B cell (primary cell): ENCODE data around the gene HOXB6. TPM values are rescaled to one million over a fixed set of nuclear protein-coding genes. Genes with fewer than 3 reads are reported as not detected.

Experiments
- ATAC-seq: fragments of 200-7000 bp; cut with Tn5 transposase; one replicate; pipeline ENCODE4 v1.10.0; 2021; ENCODE audit warnings: low read depth, mild to moderate bottlenecking, moderate number of reproducible peaks, moderate library complexity
- CTCF ChIA-PET: fragments of 350-600 bp; sonication (Branson Sonifier 250); formaldehyde crosslinking; loops from one replicate; lab custom pipeline; 2021; ENCODE audit warnings: antibody characterized with exemption, inconsistent platforms; lab: Charles Lee
- POLR2A ChIA-PET: fragments of 350-600 bp; sonication (Branson Sonifier 250); formaldehyde crosslinking; loops from one replicate; lab custom pipeline; 2021; ENCODE audit warnings: antibody characterized with exemption; lab: Charles Lee
- DNase-seq: peaks from one replicate; pipeline ENCODE4 v3.0.0; 2013
- H2AFZ ChIP-seq: 2 replicates; pipeline ENCODE4 v1.6.1; 2012; ENCODE audit warnings: mild to moderate bottlenecking, low read depth, low read length; ENCODE audit not compliant: insufficient read depth, poor library complexity, severe bottlenecking
- H3K27ac ChIP-seq, 2 donors: 1 replicate in 1 of 2; 2 replicates in 1 of 2; pipeline ENCODE4 v1.5.1; 2012 to 2013; ENCODE audit warnings: low read length in 2 of 2, mild to moderate bottlenecking in 2 of 2, moderate library complexity in 1 of 2
- H3K27me3 ChIP-seq, 4 experiments: fragments of 200-600 bp in 1 of 4; sonication (generic) in 1 of 4; replicated peaks in 1 of 4; 1 replicate in 2 of 4; 2 replicates in 2 of 4; pipeline versions ENCODE4 v1.6.1 to v1.7.0; 2013 to 2016; ENCODE audit warnings: low read length in 3 of 4, mild to moderate bottlenecking in 2 of 4, mixed read lengths in 1 of 4, moderate library complexity in 1 of 4; ENCODE audit not compliant: insufficient read depth in 4 of 4, control insufficient read depth in 3 of 4; ENCODE audit errors: control extremely low read depth in 1 of 4
- H3K36me3 ChIP-seq, 2 experiments: replicated peaks in 1 of 2; 1 replicate in 1 of 2; 2 replicates in 1 of 2; pipeline versions ENCODE4 v1.6.1 to v1.7.1; 2013; ENCODE audit warnings: low read length in 1 of 2; ENCODE audit not compliant: insufficient read depth in 2 of 2, control insufficient read depth in 1 of 2; ENCODE audit errors: control extremely low read depth in 1 of 2, extremely low read depth in 1 of 2
- H3K4me1 ChIP-seq, 2 donors: fragments of 200-600 bp in 1 of 2; sonication (generic) in 1 of 2; 1 replicate in 1 of 2; 2 replicates in 1 of 2; pipeline versions ENCODE4 v1.5.1 to v1.6.1; 2013 to 2017; ENCODE audit warnings: low read length in 2 of 2; ENCODE audit not compliant: control insufficient read depth in 2 of 2, insufficient read depth in 2 of 2
- H3K4me2 ChIP-seq: replicated peaks from 2 replicates; pipeline ENCODE3; 2012; ENCODE audit warnings: mild to moderate bottlenecking, low read depth, low read length; ENCODE audit not compliant: poor library complexity, severe bottlenecking
- H3K4me3 ChIP-seq, 5 experiments: fragments of 200-600 bp in 1 of 5; sonication (generic) in 1 of 5; 1 replicate in 3 of 5; 2 replicates in 2 of 5; pipeline versions ENCODE4 v1.5.1 to v1.7.0; 2011 to 2016; ENCODE audit warnings: low read length in 4 of 5, mild to moderate bottlenecking in 4 of 5, low read depth in 2 of 5, control low read depth in 1 of 5, moderate library complexity in 1 of 5; ENCODE audit not compliant: insufficient read depth in 1 of 5; ENCODE audit errors: control extremely low read depth in 1 of 5, extremely low read depth in 1 of 5
- H3K79me2 ChIP-seq: fragments of 200-600 bp; sonication (generic); one replicate; pipeline ENCODE4 v1.6.0; 2016; ENCODE audit warnings: low read length; ENCODE audit not compliant: control insufficient read depth, insufficient read depth
- H3K9ac ChIP-seq: fragments of 200-600 bp; sonication (generic); 2 replicates; pipeline ENCODE4 v1.6.1; 2017; ENCODE audit warnings: mild to moderate bottlenecking, low read length, moderate library complexity
- H3K9me3 ChIP-seq, 3 donors: one replicate each; pipeline versions ENCODE4 v1.6.1 to v1.7.1; 2013; ENCODE audit warnings: low read length in 2 of 3; ENCODE audit not compliant: control insufficient read depth in 2 of 3, insufficient read depth in 1 of 3; ENCODE audit errors: control extremely low read depth in 1 of 3
- H4K20me1 ChIP-seq: 2 replicates; pipeline ENCODE4 v1.6.0; 2012; ENCODE audit warnings: mild to moderate bottlenecking, low read length; ENCODE audit not compliant: insufficient read depth, control insufficient read depth, poor library complexity, severe bottlenecking
- H3K27ac Mint-ChIP-seq: one replicate; pipeline ENCODE4 v1.8.0; 2021; ENCODE audit warnings: mixed read lengths
- H3K27me3 Mint-ChIP-seq: one replicate; pipeline ENCODE4 v1.8.0; 2021; ENCODE audit warnings: mixed read lengths
- H3K4me1 Mint-ChIP-seq: one replicate; pipeline ENCODE4 v1.8.0; 2021; ENCODE audit warnings: mixed read lengths
- H3K4me3 Mint-ChIP-seq: one replicate; pipeline ENCODE4 v1.8.0; 2021; ENCODE audit warnings: mixed read lengths
- H3K9me3 Mint-ChIP-seq: one replicate; pipeline ENCODE4 v1.8.0; 2022; ENCODE audit warnings: mixed read lengths; ENCODE audit not compliant: insufficient read depth
- EZH2 ChIP-seq: IDR thresholded peaks from 2 replicates; pipeline ENCODE4 v1.6.1; 2012; ENCODE audit warnings: borderline replicate concordance, low read depth, mild to moderate bottlenecking, moderate library complexity, low read length; ENCODE audit not compliant: insufficient read depth, poor library complexity, severe bottlenecking
- WGBS: methylation state at CpG from one replicate; pipeline ENCODE4 v1.1.5; 2013; ENCODE audit warnings: missing lambda C conversion rate; ENCODE audit not compliant: insufficient coverage; 5-methylcytosine and 5-hydroxymethylcytosine counted together
- intact Hi-C: fragments of 100-400 bp; cut with micrococcal nuclease; formaldehyde crosslinking; loops from one replicate; pipeline ENCODE4 v1.10.0; 2022
- polyA plus RNA-seq: library from polyadenylated mRNA; depleted of rRNA; stranded (reverse); fragments of >200 nt; gene quantifications from 2 replicates; pipeline ENCODE4 v1.2.3, GENCODE V29; 2012
- total RNA-seq, 2 donors: library from RNA; stranded (reverse); fragments of 120-200 nt in 1 of 2; gene quantifications; 1 replicate in 1 of 2; 2 replicates in 1 of 2; pipeline versions ENCODE4 v1.2.3 to v1.2.4, GENCODE V29; 2013 to 2022
- TF ChIP-seq, protein P1 (sequence below): fragments of 200-600 bp; IDR thresholded peaks from one replicate; pipeline ENCODE4 v1.8.0; 2022; ENCODE audit warnings: antibody characterized with exemption, mild to moderate bottlenecking

The HOXB6 gene
- total and polyA plus RNA-seq, 2 donors (not counting 1 experiment from before 2014, with no cell fraction given): 0.10 TPM; not detected in 1

DNA sequence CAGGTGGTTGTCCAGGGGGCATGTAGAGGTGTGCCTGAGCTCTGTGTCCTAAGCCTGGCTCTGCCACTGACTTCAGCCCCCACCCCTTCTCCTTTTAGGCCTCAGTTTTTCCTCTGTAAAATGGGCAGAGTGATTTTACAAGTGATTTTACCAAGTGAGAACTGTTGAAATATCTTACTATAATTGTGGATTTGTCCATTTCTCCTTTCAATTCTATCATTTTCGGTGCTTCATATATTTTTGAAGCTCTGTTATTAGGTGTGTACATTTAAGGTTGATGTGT lies 43.1 kb upstream of the HOXB6 start:
- peak overlapping the region; percentile 79 for H2AFZ ChIP-seq

More for the DNA sequence above, 43.1 kb upstream of the HOXB6 start:
- Mint-ChIP-seq H3K27ac (no peak overlapping the region), H3K4me1 (peaks cover 24% of the 10 kb centered on the region), H3K9me3 (no peaks in the 10 kb centered on the region), H3K4me3 (peak overlapping the region; percentile 83), H3K27me3 (peaks cover 58% of the 10 kb centered on the region)
- H3K4me2 ChIP-seq: peak overlapping the region; percentile 97
- no peaks in the 10 kb centered on the region for H3K36me3 ChIP-seq
- intact Hi-C loops: no loop called here
- ChIA-PET POLR2A (no interaction called here), CTCF (interaction anchor here (1.1 to 1.7 kb wide), 3 partner anchors 11 to 385 kb away, joined by 3 to 6 read pairs (median 3); no protein-coding TSS in a partner anchor)
- no peaks in the 10 kb centered on the region for H4K20me1 ChIP-seq
- peak overlapping the region; percentile 74 for H3K9ac ChIP-seq
- H3K4me3 ChIP-seq: peak overlapping the region in 3 of 5 experiments; percentile 61 to 71 (median 69)
- ATAC-seq (no peak), DNase-seq (no peak)
- H3K27ac ChIP-seq: no peak overlapping the region
- H3K27me3 ChIP-seq: peaks cover 0 to 53% (median 31%) of the 10 kb centered on the region in 4 experiments
- no peaks in the 10 kb centered on the region for H3K79me2 ChIP-seq
- H3K4me1 ChIP-seq: peaks cover 20 to 24% of the 10 kb centered on the region in 2 donors
- peaks cover 0 to 13% (median 0%) of the 10 kb centered on the region in 3 donors for H3K9me3 ChIP-seq
- no peak for TF ChIP-seq EZH2
- TF ChIP-seq, protein P1, sequence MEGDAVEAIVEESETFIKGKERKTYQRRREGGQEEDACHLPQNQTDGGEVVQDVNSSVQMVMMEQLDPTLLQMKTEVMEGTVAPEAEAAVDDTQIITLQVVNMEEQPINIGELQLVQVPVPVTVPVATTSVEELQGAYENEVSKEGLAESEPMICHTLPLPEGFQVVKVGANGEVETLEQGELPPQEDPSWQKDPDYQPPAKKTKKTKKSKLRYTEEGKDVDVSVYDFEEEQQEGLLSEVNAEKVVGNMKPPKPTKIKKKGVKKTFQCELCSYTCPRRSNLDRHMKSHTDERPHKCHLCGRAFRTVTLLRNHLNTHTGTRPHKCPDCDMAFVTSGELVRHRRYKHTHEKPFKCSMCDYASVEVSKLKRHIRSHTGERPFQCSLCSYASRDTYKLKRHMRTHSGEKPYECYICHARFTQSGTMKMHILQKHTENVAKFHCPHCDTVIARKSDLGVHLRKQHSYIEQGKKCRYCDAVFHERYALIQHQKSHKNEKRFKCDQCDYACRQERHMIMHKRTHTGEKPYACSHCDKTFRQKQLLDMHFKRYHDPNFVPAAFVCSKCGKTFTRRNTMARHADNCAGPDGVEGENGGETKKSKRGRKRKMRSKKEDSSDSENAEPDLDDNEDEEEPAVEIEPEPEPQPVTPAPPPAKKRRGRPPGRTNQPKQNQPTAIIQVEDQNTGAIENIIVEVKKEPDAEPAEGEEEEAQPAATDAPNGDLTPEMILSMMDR: no peak
- WGBS: no CpG with 5 or more reads among the region's 1 CpG
